ENCODE data around the gene RARG. TPM values are rescaled to one million over a fixed set of nuclear protein-coding genes. Genes with fewer than 3 reads are reported as not detected.

Gene RARG
- polyA plus RNA-seq (2013, experiment 1 of 2), result 20.0 TPM
- 20.3 TPM for polyA plus RNA-seq (2013, experiment 2 of 2)

GRCh38 chr12:53231921-53232645 lies at the start of gene RARG:
TSS of gene RARG (minus strand) at chr12:53232209. CDS start at chr12:53227545, 4,664 bp downstream.
- Histone ChIP-seq H4K91ac (ENCODE audit: low read length) (peak within 1 kb of the TSS; percentile 89), H3K27ac (ENCODE audit: low read length, poor library complexity, severe bottlenecking) (no peak within 1 kb of the TSS), H2BK120ac (ENCODE audit: low read depth, low read length) (peak within 1 kb of the TSS; percentile 42), H3K18ac (ENCODE audit: low read depth in 1 of 2, low read length in 2 of 2) (peak within 1 kb of the TSS; percentile 64 to 72), H3K4me1 (ENCODE audit: control insufficient read depth, insufficient read depth, low read depth, low read length) (peaks cover 30% of the 10 kb centered on the region), H3K4me3 (ENCODE audit: insufficient read depth in 1 of 2, low read depth in 1 of 2, low read length in 2 of 2) (peak within 1 kb of the TSS; percentile 67 to 89), H3K9ac (ENCODE audit: low read length) (peak within 1 kb of the TSS; percentile 84), H3K23ac (ENCODE audit: low read length in 2 of 2) (no peak within 1 kb of the TSS), H3K14ac (ENCODE audit: low read length in 2 of 2) (peak within 1 kb of the TSS; percentile 69 to 80), H3K27me3 (ENCODE audit: control insufficient read depth in 1 of 2, insufficient read depth in 1 of 2, low read length in 2 of 2) (peaks cover 0 to 39% of the 10 kb centered on the region in 2 experiments), H2AFZ (ENCODE audit: low read depth, low read length) (peak within 1 kb of the TSS; percentile 48), H2BK15ac (ENCODE audit: low read depth, poor library complexity, severe bottlenecking) (peak within 1 kb of the TSS; percentile 74), H2BK5ac (ENCODE audit: low read depth, low read length, poor library complexity, severe bottlenecking) (peak within 1 kb of the TSS; percentile 35), H3K4me2 (ENCODE audit: low read length, poor library complexity, severe bottlenecking) (peak within 1 kb of the TSS; percentile 80), H3K36me3 (ENCODE audit: control insufficient read depth in 1 of 2, insufficient read depth in 2 of 2, low read depth in 1 of 2, low read length in 2 of 2) (peaks cover 9 to 11% of the 10 kb centered on the region in 2 experiments), H3K4ac (ENCODE audit: low read depth in 1 of 2, low read length in 2 of 2) (peak within 1 kb of the TSS; percentile 46 to 84), H2AK5ac (ENCODE audit: low read length, severe bottlenecking) (peak within 1 kb of the TSS; percentile 13), H4K8ac (ENCODE audit: low read length) (peak within 1 kb of the TSS; percentile 91), H3K79me1 (replicated peaks; ENCODE audit: low read length, poor library complexity, severe bottlenecking) (peaks cover 8% of the 10 kb centered on the region), H2BK12ac (ENCODE audit: low read length in 2 of 2) (peak within 1 kb of the TSS; percentile 34 to 63), H3K9me3 (ENCODE audit: control insufficient read depth, low read length) (no peaks in the 10 kb centered on the region)
- WGBS, result 8% methylated on average over 7 of the region's 44 CpGs
- peak; percentile 51 for DNase-seq

- Histone ChIP-seq H3K4me3 (ENCODE audit: insufficient read depth in 1 of 2, low read depth in 1 of 2, low read length in 2 of 2) (no peak overlapping the region), H3K23ac (ENCODE audit: low read length in 2 of 2) (no peak overlapping the region), H3K9ac (ENCODE audit: low read length) (no peak overlapping the region), H3K27me3 (ENCODE audit: control insufficient read depth in 1 of 2, insufficient read depth in 1 of 2, low read length in 2 of 2) (no peaks in the 10 kb centered on the region), H3K4me2 (ENCODE audit: low read length, poor library complexity, severe bottlenecking) (no peak overlapping the region), H2BK5ac (ENCODE audit: low read depth, low read length, poor library complexity, severe bottlenecking) (no peak overlapping the region), H2AFZ (ENCODE audit: low read depth, low read length) (no peak overlapping the region), H3K27ac (ENCODE audit: low read length, poor library complexity, severe bottlenecking) (no peak overlapping the region), H3K4ac (ENCODE audit: low read depth in 1 of 2, low read length in 2 of 2) (no peak overlapping the region), H2BK120ac (ENCODE audit: low read depth, low read length) (no peak overlapping the region), H3K14ac (ENCODE audit: low read length in 2 of 2) (no peak overlapping the region), H3K9me3 (ENCODE audit: control insufficient read depth, low read length) (no peaks in the 10 kb centered on the region), H3K4me1 (ENCODE audit: control insufficient read depth, insufficient read depth, low read depth, low read length) (no peaks in the 10 kb centered on the region), H3K18ac (ENCODE audit: low read depth in 1 of 2, low read length in 2 of 2) (no peak overlapping the region), H4K91ac (ENCODE audit: low read length) (no peak overlapping the region), H2BK12ac (ENCODE audit: low read length in 2 of 2) (no peak overlapping the region), H2AK5ac (ENCODE audit: low read length, severe bottlenecking) (no peak overlapping the region), H2BK15ac (ENCODE audit: low read depth, poor library complexity, severe bottlenecking) (no peak overlapping the region), H4K8ac (ENCODE audit: low read length) (no peak overlapping the region), H3K36me3 (ENCODE audit: control insufficient read depth in 1 of 2, insufficient read depth in 2 of 2, low read depth in 1 of 2, low read length in 2 of 2) (peaks cover 27 to 31% of the 10 kb centered on the region in 2 experiments), H3K79me1 (replicated peaks; ENCODE audit: low read length, poor library complexity, severe bottlenecking) (peaks cover 2% of the 10 kb centered on the region)
- DNase-seq, result no peak
- WGBS, result 96% methylated on average over 9 of the region's 9 CpGs
Observed at GRCh38 chr12:53279888-53280498, 48.0 kb upstream of the RARG start.

GRCh38 chr12:53279283-53279869 lies 47.4 kb upstream of the RARG start:
- Histone ChIP-seq H2BK5ac (ENCODE audit: low read depth, low read length, poor library complexity, severe bottlenecking) (no peak overlapping the region), H3K36me3 (ENCODE audit: control insufficient read depth in 1 of 2, insufficient read depth in 2 of 2, low read depth in 1 of 2, low read length in 2 of 2) (peaks cover 27 to 29% of the 10 kb centered on the region in 2 experiments), H3K23ac (ENCODE audit: low read length in 2 of 2) (no peak overlapping the region), H4K91ac (ENCODE audit: low read length) (no peak overlapping the region), H3K4ac (ENCODE audit: low read depth in 1 of 2, low read length in 2 of 2) (no peak overlapping the region), H3K4me3 (ENCODE audit: insufficient read depth in 1 of 2, low read depth in 1 of 2, low read length in 2 of 2) (no peak overlapping the region), H3K4me2 (ENCODE audit: low read length, poor library complexity, severe bottlenecking) (no peak overlapping the region), H3K9me3 (ENCODE audit: control insufficient read depth, low read length) (no peaks in the 10 kb centered on the region), H3K14ac (ENCODE audit: low read length in 2 of 2) (no peak overlapping the region), H3K27ac (ENCODE audit: low read length, poor library complexity, severe bottlenecking) (no peak overlapping the region), H2AFZ (ENCODE audit: low read depth, low read length) (no peak overlapping the region), H3K27me3 (ENCODE audit: control insufficient read depth in 1 of 2, insufficient read depth in 1 of 2, low read length in 2 of 2) (no peaks in the 10 kb centered on the region), H2AK5ac (ENCODE audit: low read length, severe bottlenecking) (no peak overlapping the region), H2BK120ac (ENCODE audit: low read depth, low read length) (no peak overlapping the region), H3K9ac (ENCODE audit: low read length) (no peak overlapping the region), H2BK15ac (ENCODE audit: low read depth, poor library complexity, severe bottlenecking) (no peak overlapping the region), H3K79me1 (replicated peaks; ENCODE audit: low read length, poor library complexity, severe bottlenecking) (peaks cover 5% of the 10 kb centered on the region), H2BK12ac (ENCODE audit: low read length in 2 of 2) (no peak overlapping the region), H3K4me1 (ENCODE audit: control insufficient read depth, insufficient read depth, low read depth, low read length) (no peaks in the 10 kb centered on the region), H4K8ac (ENCODE audit: low read length) (no peak overlapping the region), H3K18ac (ENCODE audit: low read depth in 1 of 2, low read length in 2 of 2) (no peak overlapping the region)
- no peak for DNase-seq
- 92% methylated on average over 3 of the region's 3 CpGs for WGBS

- Histone ChIP-seq H2AFZ (ENCODE audit: low read depth, low read length) (no peak overlapping the region), H3K36me3 (ENCODE audit: control insufficient read depth in 1 of 2, insufficient read depth in 2 of 2, low read depth in 1 of 2, low read length in 2 of 2) (peaks cover 17 to 23% of the 10 kb centered on the region in 2 experiments), H3K27ac (ENCODE audit: low read length, poor library complexity, severe bottlenecking) (no peak overlapping the region), H2AK5ac (ENCODE audit: low read length, severe bottlenecking) (no peak overlapping the region), H3K23ac (ENCODE audit: low read length in 2 of 2) (no peak overlapping the region), H2BK12ac (ENCODE audit: low read length in 2 of 2) (no peak overlapping the region), H3K4me1 (ENCODE audit: control insufficient read depth, insufficient read depth, low read depth, low read length) (no peaks in the 10 kb centered on the region), H3K9ac (ENCODE audit: low read length) (no peak overlapping the region), H4K8ac (ENCODE audit: low read length) (no peak overlapping the region), H3K18ac (ENCODE audit: low read depth in 1 of 2, low read length in 2 of 2) (no peak overlapping the region), H3K4me3 (ENCODE audit: insufficient read depth in 1 of 2, low read depth in 1 of 2, low read length in 2 of 2) (no peak overlapping the region), H3K4me2 (ENCODE audit: low read length, poor library complexity, severe bottlenecking) (no peak overlapping the region), H2BK120ac (ENCODE audit: low read depth, low read length) (no peak overlapping the region), H3K79me1 (replicated peaks; ENCODE audit: low read length, poor library complexity, severe bottlenecking) (peaks cover 7% of the 10 kb centered on the region), H3K9me3 (ENCODE audit: control insufficient read depth, low read length) (no peaks in the 10 kb centered on the region), H4K91ac (ENCODE audit: low read length) (no peak overlapping the region), H3K27me3 (ENCODE audit: control insufficient read depth in 1 of 2, insufficient read depth in 1 of 2, low read length in 2 of 2) (no peaks in the 10 kb centered on the region), H2BK15ac (ENCODE audit: low read depth, poor library complexity, severe bottlenecking) (no peak overlapping the region), H3K4ac (ENCODE audit: low read depth in 1 of 2, low read length in 2 of 2) (no peak overlapping the region), H2BK5ac (ENCODE audit: low read depth, low read length, poor library complexity, severe bottlenecking) (no peak overlapping the region), H3K14ac (ENCODE audit: low read length in 2 of 2) (no peak overlapping the region)
- WGBS, result 99% methylated on average over 9 of the region's 9 CpGs
- no peak for DNase-seq
Observed at GRCh38 chr12:53277981-53278380, 46.0 kb upstream of the RARG start.

Data from mesenchymal stem cell (in vitro differentiated cells and primary cell).